GM12872 (cell line): ENCODE data around the gene SYNGR3.

Experiments used
- CTCF ChIP-seq: IDR thresholded peaks from 3 replicates; pipeline ENCODE4 v1.5.1; 2011; ENCODE audit warnings: low read depth, mild to moderate bottlenecking, low read length, moderate library complexity; ENCODE audit not compliant: insufficient read depth

Gene SYNGR3, protein sequence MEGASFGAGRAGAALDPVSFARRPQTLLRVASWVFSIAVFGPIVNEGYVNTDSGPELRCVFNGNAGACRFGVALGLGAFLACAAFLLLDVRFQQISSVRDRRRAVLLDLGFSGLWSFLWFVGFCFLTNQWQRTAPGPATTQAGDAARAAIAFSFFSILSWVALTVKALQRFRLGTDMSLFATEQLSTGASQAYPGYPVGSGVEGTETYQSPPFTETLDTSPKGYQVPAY

DNA sequence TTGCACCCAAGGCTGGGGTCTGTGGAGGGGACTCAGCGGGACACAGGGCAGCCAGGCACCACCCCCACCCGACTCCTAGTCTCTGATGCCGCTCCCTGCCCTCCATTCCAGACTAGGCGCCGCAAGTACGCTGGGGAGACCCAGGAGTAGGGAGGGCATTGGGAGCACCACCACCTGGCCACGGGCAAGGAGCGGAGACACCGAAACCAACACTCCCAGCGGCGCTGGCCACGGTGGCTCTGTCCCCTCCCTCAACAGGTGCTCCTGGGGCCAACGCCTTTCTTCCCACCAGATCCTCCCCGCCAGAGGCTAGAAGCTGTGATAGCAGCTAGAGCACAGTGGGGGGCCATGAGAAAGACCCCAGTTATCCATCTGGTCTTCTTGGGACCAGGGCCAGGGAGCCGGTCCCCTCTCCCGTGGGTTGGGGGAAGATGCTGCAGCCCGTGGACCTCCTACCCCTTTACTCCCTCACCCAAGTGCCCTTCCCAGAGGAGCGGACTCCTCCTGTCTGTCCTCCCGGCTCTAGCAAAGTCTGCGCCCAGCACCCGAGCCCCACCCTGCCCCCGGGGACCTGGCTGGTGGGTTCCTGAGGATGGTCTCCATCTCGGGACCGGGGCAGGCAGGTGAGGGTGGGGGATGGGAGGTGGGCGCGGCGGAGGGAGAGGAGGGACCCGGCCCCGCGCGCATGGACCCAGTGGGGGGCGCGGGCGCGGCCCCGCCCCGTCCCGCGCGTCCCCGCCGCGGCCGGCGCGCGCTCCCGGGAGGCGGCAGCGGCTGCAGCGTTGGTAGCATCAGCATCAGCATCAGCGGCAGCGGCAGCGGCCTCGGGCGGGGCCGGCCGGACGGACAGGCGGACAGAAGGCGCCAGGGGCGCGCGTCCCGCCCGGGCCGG lies at the start of gene SYNGR3:
Gene SYNGR3, plus strand, starts transcription at position 762 of the 892 bp plus-strand sequence. CDS start 133 bp downstream, outside the sequence.
- TF ChIP-seq CTCF: no peak

DNA sequence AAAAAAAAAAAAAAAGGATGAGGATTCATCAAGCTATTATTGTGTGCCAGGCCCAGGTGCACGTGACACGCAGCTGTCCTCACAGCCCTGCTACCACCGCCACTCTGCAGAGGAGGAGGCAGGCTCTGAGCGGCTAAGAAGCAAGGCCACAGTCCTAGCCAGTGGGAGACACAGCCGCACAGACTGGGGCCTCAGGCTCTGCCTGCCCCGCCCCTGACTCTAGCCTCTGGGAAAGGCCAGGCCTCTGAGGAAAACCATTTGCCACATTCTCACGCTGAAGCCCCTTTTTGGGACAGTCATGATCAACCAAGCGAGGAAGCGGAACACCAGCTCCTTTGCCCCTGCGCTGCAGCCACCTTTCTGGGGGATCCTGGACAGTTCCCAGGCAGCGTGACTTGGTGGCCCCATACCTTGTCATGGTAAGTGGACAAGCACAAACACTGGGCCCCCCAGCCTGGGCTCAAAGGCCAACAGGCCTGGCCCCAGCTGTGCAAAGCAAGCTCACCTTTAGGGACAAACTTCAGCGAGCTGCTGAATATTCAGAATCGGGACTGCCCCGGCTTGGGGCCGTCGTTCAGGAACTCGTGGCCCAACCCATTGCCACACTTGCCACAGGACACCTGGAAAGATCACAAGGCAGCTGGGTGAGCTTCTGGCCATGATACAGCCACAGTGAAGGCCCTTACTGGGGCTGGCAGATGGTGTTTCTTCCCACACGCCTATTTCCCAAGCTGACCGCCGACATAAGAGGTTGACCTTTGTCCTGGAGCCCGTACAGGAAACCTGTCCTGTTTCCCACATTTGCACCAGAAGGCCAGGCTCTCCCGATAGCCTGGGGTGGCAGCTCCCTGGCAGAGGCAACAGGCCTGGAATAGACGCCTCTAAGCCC lies 49.3 kb upstream of the SYNGR3 start:
- TF ChIP-seq CTCF: no peak

GRCh38 chr16:1941162-1942046 lies 48.4 kb upstream of the SYNGR3 start:
- no peak for TF ChIP-seq CTCF

- TF ChIP-seq CTCF: no peak
These were observed 47.5 kb upstream of the SYNGR3 start for GRCh38 chr16:1942047-1942809.

GRCh38 chr16:1942810-1943726 lies 46.7 kb upstream of the SYNGR3 start, which contains the start of gene MSRB1:
MSRB1 (minus strand) TSS chr16:1943199; CDS start chr16:1943156, 43 bp downstream.
- no peak for TF ChIP-seq CTCF
